PC-3 (cell line): ENCODE data around the gene A4GNT. TPM values are rescaled to one million over a fixed set of nuclear protein-coding genes. Genes with fewer than 3 reads are reported as not detected.
"Not testable (repeated sequence)": the region's sequence is repeated elsewhere in the genome, so short reads cannot be mapped to it uniquely, and the experiment has no call there.

Experiments
- ATAC-seq: fragments of 200-7000 bp; cut with Tn5 transposase; 2 replicates; pipeline ENCODE4 v1.9.1; 2020; ENCODE audit warnings: mild to moderate bottlenecking, moderate library complexity
- BruUV-seq: library from RNA; stranded (reverse); fragments of 400-500 nt; replicated peaks from 2 replicates; lab custom pipeline; 2021; lab: Mats Ljungman, UMichigan
- CTCF ChIA-PET: fragments of 300-600 bp; sonication (Branson Sonifier 250); formaldehyde crosslinking; loops from one replicate; lab custom pipeline; 2022; ENCODE audit warnings: antibody characterized with exemption; lab: Charles Lee
- POLR2A ChIA-PET: fragments of 300-600 bp; sonication (Branson Sonifier 250); formaldehyde crosslinking; loops from one replicate; lab custom pipeline; 2022; ENCODE audit warnings: antibody characterized with exemption; ENCODE audit not compliant: unreplicated experiment; lab: Charles Lee
- DNase-seq: peaks from one replicate; pipeline ENCODE4 v3.0.0-alpha.2; 2015
- H2AFZ ChIP-seq: fragments of 300-600 bp; sonication (generic); 2 replicates; pipeline ENCODE4 v1.6.0; 2016; ENCODE audit warnings: antibody characterized with exemption, low read length
- H3F3A ChIP-seq: fragments of 300-600 bp; sonication (generic); one replicate; pipeline ENCODE4 v1.6.0; 2017; ENCODE audit warnings: antibody characterized with exemption, low read length, control low read depth, mild to moderate bottlenecking; ENCODE audit not compliant: unreplicated experiment
- H3K27ac ChIP-seq: fragments of 300-600 bp; sonication (generic); 2 replicates; pipeline ENCODE4 v1.5.1; 2016; ENCODE audit warnings: mild to moderate bottlenecking, low read length
- H3K27me3 ChIP-seq: fragments of 300-600 bp; sonication (generic); 2 replicates; pipeline ENCODE4 v1.6.1; 2016; ENCODE audit warnings: low read length, mixed read lengths
- H3K36me3 ChIP-seq: fragments of 300-600 bp; sonication (generic); 2 replicates; pipeline ENCODE4 v1.6.1; 2016; ENCODE audit warnings: low read depth, mixed run types, low read length, mixed read lengths
- H3K4me1 ChIP-seq: fragments of 300-600 bp; sonication (generic); 2 replicates; pipeline ENCODE4 v1.5.1; 2016; ENCODE audit warnings: low read length; ENCODE audit not compliant: insufficient read depth
- H3K4me2 ChIP-seq: fragments of 300-600 bp; sonication (generic); 2 replicates; pipeline ENCODE4 v1.6.0; 2016; ENCODE audit warnings: low read length
- H3K4me3 ChIP-seq: fragments of 300-600 bp; sonication (generic); 2 replicates; pipeline ENCODE4 v1.5.1; 2016; ENCODE audit warnings: mild to moderate bottlenecking, low read length, mixed read lengths
- H3K79me2 ChIP-seq: fragments of 300-600 bp; sonication (generic); 2 replicates; pipeline ENCODE4 v1.6.1; 2017; ENCODE audit warnings: low read length, mixed read lengths
- H3K9ac ChIP-seq: fragments of 300-600 bp; sonication (generic); 2 replicates; pipeline ENCODE4 v1.6.0; 2016; ENCODE audit warnings: mild to moderate bottlenecking, low read length
- H3K9me2 ChIP-seq: fragments of 300-600 bp; sonication (generic); replicated peaks from 2 replicates; pipeline ENCODE4 v1.6.1; 2016; ENCODE audit warnings: mixed run types, low read length, mixed read lengths
- H3K9me3 ChIP-seq: fragments of 300-600 bp; sonication (generic); 2 replicates; pipeline ENCODE4 v1.6.1; 2016; ENCODE audit warnings: low read length, mixed read lengths
- H4K20me1 ChIP-seq: fragments of 300-600 bp; sonication (generic); 2 replicates; pipeline ENCODE4 v1.6.1; 2016; ENCODE audit warnings: low read length, mixed read lengths
- CTCF ChIP-seq: fragments of 300-600 bp; sonication (generic); conservative IDR thresholded peaks from 2 replicates; pipeline ENCODE4 v1.5.1; 2017; ENCODE audit warnings: antibody characterized with exemption, low read depth, mild to moderate bottlenecking, low read length
- EZH2 ChIP-seq: fragments of 300-600 bp; sonication (generic); IDR thresholded peaks from one replicate; pipeline ENCODE4 v1.6.1; 2017; ENCODE audit warnings: antibody characterized with exemption, mild to moderate bottlenecking, low read length; ENCODE audit not compliant: unreplicated experiment
- EZH2phosphoT487 ChIP-seq: fragments of 300-600 bp; sonication (generic); IDR thresholded peaks from 2 replicates; pipeline ENCODE4 v1.6.1; 2018; ENCODE audit warnings: mild to moderate bottlenecking, antibody characterized with exemption, low read length, borderline replicate concordance
- intact Hi-C: fragments of 100-400 bp; cut with micrococcal nuclease; formaldehyde crosslinking; loops from 2 replicates; pipeline ENCODE4 v1.9.0; 2023
- total RNA-seq: library from RNA; depleted of rRNA; stranded (reverse); fragments of >200 nt; gene quantifications from 2 replicates; pipeline ENCODE4 v1.2.3, GENCODE V29; 2014

A4GNT gene
- total RNA-seq, 1 experiment from 2014 or later: not detected

GRCh38 chr3:138105598-138105997 lies 26.6 kb downstream of the A4GNT start:
- H2AFZ ChIP-seq: no peak overlapping the region
- H3K27ac ChIP-seq: no peak overlapping the region
- H3K4me3 ChIP-seq: no peak overlapping the region
- H3K79me2 ChIP-seq: no peaks in the 10 kb centered on the region
- no peak for TF ChIP-seq EZH2
- TF ChIP-seq EZH2phosphoT487: no peak
- H3F3A ChIP-seq: no peaks in the 10 kb centered on the region
- H3K4me1 ChIP-seq: no peaks in the 10 kb centered on the region
- DNase-seq (no peak), ATAC-seq (no peak)
- H3K27me3 ChIP-seq: no peaks in the 10 kb centered on the region
- ChIA-PET POLR2A (no interaction called here), CTCF (no interaction called here)
- no peaks in the 10 kb centered on the region for H3K9me2 ChIP-seq
- intact Hi-C loops: no loop called here
- no peak overlapping the region for H3K4me2 ChIP-seq
- no peaks in the 10 kb centered on the region for H3K9me3 ChIP-seq
- BruUV-seq: no TSS peak
- H4K20me1 ChIP-seq: no peaks in the 10 kb centered on the region
- H3K36me3 ChIP-seq: no peaks in the 10 kb centered on the region
- H3K9ac ChIP-seq: no peak overlapping the region

- no peak overlapping the region for H3K4me2 ChIP-seq
- DNase-seq (no peak), ATAC-seq (no peak)
- H3K36me3 ChIP-seq: no peaks in the 10 kb centered on the region
- H3F3A ChIP-seq: no peaks in the 10 kb centered on the region
- intact Hi-C loops: no loop called here
- CTCF ChIA-PET: no interaction called here
- no peak overlapping the region for H3K27ac ChIP-seq
- H2AFZ ChIP-seq: no peak overlapping the region
- no peaks in the 10 kb centered on the region for H3K4me1 ChIP-seq
- TF ChIP-seq EZH2: no peak
- TF ChIP-seq EZH2phosphoT487: no peak
- TF ChIP-seq CTCF: no peak
- no TSS peak for BruUV-seq
- no peak overlapping the region for H3K4me3 ChIP-seq
- no peaks in the 10 kb centered on the region for H4K20me1 ChIP-seq
- POLR2A ChIA-PET: no interaction called here
- no peak overlapping the region for H3K9ac ChIP-seq
- H3K79me2 ChIP-seq: no peaks in the 10 kb centered on the region
- no peaks in the 10 kb centered on the region for H3K9me2 ChIP-seq
- no peaks in the 10 kb centered on the region for H3K27me3 ChIP-seq
- no peaks in the 10 kb centered on the region for H3K9me3 ChIP-seq
Measured at GRCh38 chr3:138103466-138103865, 28.7 kb downstream of the A4GNT start.

GRCh38 chr3:138101351-138101940 lies 30.7 kb downstream of the A4GNT start:
- ATAC-seq, H4K20me1 ChIP-seq, H3K79me2 ChIP-seq, CTCF ChIA-PET, H3F3A ChIP-seq, H3K9me2 ChIP-seq, H3K27ac ChIP-seq, H3K4me3 ChIP-seq, H3K9me3 ChIP-seq, H3K4me2 ChIP-seq, DNase-seq, H2AFZ ChIP-seq, H3K36me3 ChIP-seq, H3K9ac ChIP-seq, H3K27me3 ChIP-seq, POLR2A ChIA-PET, H3K4me1 ChIP-seq, intact Hi-C loops, BruUV-seq: not testable (repeated sequence)
- TF ChIP-seq CTCF: peak; percentile 27; the same call in 1 of the 2 replicates
